ENCODE measurements around the gene MRPS18A. TPM values are rescaled to one million over a fixed set of nuclear protein-coding genes. Genes with fewer than 3 reads are reported as not detected.
A peak's percentile ranks its signal among the peaks of the same experiment; 100 is the strongest.
"Not testable (repeated sequence)": the region's sequence is repeated elsewhere in the genome, so short reads cannot be mapped to it uniquely, and the experiment has no call there.

The MRPS18A gene
- total and polyA plus RNA-seq, 2 of the 8 experiments (the other 6 are each of a cell fraction or from before 2014, with no cell fraction given), result 48.3 to 121 TPM

DNA sequence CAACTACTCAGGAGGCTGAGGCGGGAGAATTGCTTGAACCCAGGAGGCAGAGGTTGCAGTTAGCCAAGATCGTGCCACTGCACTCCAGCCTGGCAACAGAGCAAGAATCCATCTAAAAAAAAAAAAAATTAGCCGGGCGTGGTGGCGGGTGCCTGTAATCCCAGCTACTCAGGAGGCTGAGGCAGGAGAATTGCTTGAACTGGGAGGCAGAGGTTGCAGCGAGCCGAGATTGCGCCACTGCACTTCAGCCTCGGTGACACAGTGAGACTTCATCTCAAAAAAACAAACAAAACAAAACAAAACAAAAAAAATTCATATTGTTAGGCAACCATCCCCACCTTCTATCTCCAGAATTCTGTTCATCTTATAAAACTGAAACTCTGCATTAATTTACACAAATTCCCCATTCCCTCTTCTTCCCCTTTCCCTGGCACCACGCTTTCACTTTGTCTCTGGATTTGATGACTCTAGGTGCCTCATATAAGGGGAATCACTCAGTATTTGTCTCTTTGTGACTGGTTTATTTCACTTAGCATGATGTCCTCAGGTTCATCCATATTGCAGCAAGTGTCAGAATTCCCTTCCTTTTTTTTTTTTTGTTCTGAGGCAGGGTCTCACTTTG lies 13.5 kb upstream of the MRPS18A start:
- H2AFZ ChIP-seq (ENCODE audit: low read length); H3K27me3 ChIP-seq (replicated peaks in 1 of 4; ENCODE audit: control insufficient read depth in 3 of 4, extremely low read depth in 1 of 4, insufficient read depth in 3 of 4, low read length in 3 of 4); H3K4me2 ChIP-seq (ENCODE audit: insufficient read depth in 1 of 2, low read depth in 2 of 2, low read length in 2 of 2); H3K4ac ChIP-seq (replicated peaks; ENCODE audit: insufficient read length, low read depth, low read length); H3K79me2 ChIP-seq (ENCODE audit: control insufficient read depth in 1 of 2, insufficient read depth in 2 of 2, low read length in 2 of 2); DNase-seq (ENCODE audit: low read depth in 1 of 2, low spot score in 2 of 2); H2BK20ac ChIP-seq (ENCODE audit: low read length); H4K8ac ChIP-seq (ENCODE audit: extremely low read depth, insufficient read depth, low read length); FAIRE-seq; H3K79me1 ChIP-seq (ENCODE audit: low read depth, low read length); H4K5ac ChIP-seq (ENCODE audit: insufficient read length, low read depth, low read length); H4K20me1 ChIP-seq (replicated peaks in 1 of 2; ENCODE audit: control insufficient read depth in 1 of 2, insufficient read depth in 2 of 2, low read length in 2 of 2); H3K9me3 ChIP-seq (ENCODE audit: insufficient read depth in 2 of 2, low read depth in 1 of 2, low read length in 1 of 2); H2BK15ac ChIP-seq (ENCODE audit: low read length); H3K14ac ChIP-seq (ENCODE audit: insufficient read length); H3K56ac ChIP-seq (replicated peaks; ENCODE audit: insufficient read length, low read depth, low read length); H3K36me3 ChIP-seq (ENCODE audit: control insufficient read depth in 2 of 4, insufficient read depth in 4 of 4, low read length in 3 of 4); H3K4me3 ChIP-seq (ENCODE audit: extremely low read depth in 1 of 4, insufficient read depth in 2 of 4, low read depth in 3 of 4, low read length in 4 of 4); H3K9ac ChIP-seq (replicated peaks in 1 of 4; ENCODE audit: extremely low read depth in 1 of 4, low read depth in 3 of 4, low read length in 3 of 4); H3K18ac ChIP-seq (ENCODE audit: extremely low read depth, low read length); H2BK120ac ChIP-seq (replicated peaks; ENCODE audit: low read depth, low read length); H3K23me2 ChIP-seq (ENCODE audit: low read depth, low read length); H3K23ac ChIP-seq (ENCODE audit: insufficient read length); H4K91ac ChIP-seq (replicated peaks; ENCODE audit: insufficient read length, low read length); H3K27ac ChIP-seq (ENCODE audit: low read depth, low read length); H2AK5ac ChIP-seq (ENCODE audit: low read depth, low read length): not testable (repeated sequence)
- Histone ChIP-seq H2BK5ac (ENCODE audit: low read depth, low read length) (peak overlapping the region; percentile 15; the same call in 1 of the 2 replicates), H2BK12ac (ENCODE audit: low read depth, low read length) (peak overlapping the region; percentile 30), H3K4me1 (replicated peaks in 1 of 4; ENCODE audit: control insufficient read depth in 3 of 4, insufficient read depth in 4 of 4, low read length in 3 of 4) (peaks cover 24 to 36% (median 26%) of the 10 kb centered on the region in 4 experiments)
- ChIA-PET CTCF (ENCODE audit: partially characterized antibody) (interaction anchor here (1.5 kb wide), 1 partner anchor 32 kb away, joined by 5 read pairs; no protein-coding TSS in a partner anchor), POLR2A (ENCODE audit: partially characterized antibody) (interaction anchor here (0.6 to 1.0 kb wide), 3 partner anchors 16 to 308 kb away, joined by 3 read pairs; no protein-coding TSS in a partner anchor)
- 93% methylated on average over 9 of the region's 10 CpGs; no CpG with 5 or more reads in 1 of the 2 experiments for WGBS, 2 experiments (ENCODE audit: extremely low coverage in 1 of 2, insufficient coverage in 1 of 2, insufficient read length in 1 of 2, insufficient replicate concordance in 2 of 2, low coverage in 1 of 2, low lambda C conversion rate in 2 of 2, missing lambda C conversion rate in 1 of 2)

All from H1 (cell line).